Ishikawa (cell line): Measurements from ENCODE around the gene F12.

Experiments
- CEBPB ChIP-seq: IDR thresholded peaks from 2 replicates; pipeline ENCODE4 v1.6.1; 2012
- CREB1 ChIP-seq: IDR thresholded peaks from 2 replicates; pipeline ENCODE4 v1.6.1; 2012; ENCODE audit warnings: low read depth
- EGR1 ChIP-seq: IDR thresholded peaks from 2 replicates; pipeline ENCODE4 v1.6.1; 2012
- EP300 ChIP-seq: IDR thresholded peaks from 2 replicates; pipeline ENCODE4 v1.6.1; 2012; ENCODE audit warnings: borderline replicate concordance
- FOXM1 ChIP-seq: IDR thresholded peaks from 2 replicates; pipeline ENCODE4 v1.6.1; 2012; ENCODE audit warnings: low read depth, borderline replicate concordance
- MAX ChIP-seq: IDR thresholded peaks from 2 replicates; pipeline ENCODE4 v1.6.1; 2012
- NFIC ChIP-seq: IDR thresholded peaks from 2 replicates; pipeline ENCODE4 v1.6.1; 2012
- RAD21 ChIP-seq: IDR thresholded peaks from 2 replicates; pipeline ENCODE4 v1.6.1; 2012; ENCODE audit warnings: low read depth
- REST ChIP-seq: IDR thresholded peaks from 2 replicates; pipeline ENCODE4 v1.6.1; 2012; ENCODE audit warnings: low read depth, mild to moderate bottlenecking
- TAF1 ChIP-seq: IDR thresholded peaks from 2 replicates; pipeline ENCODE4 v1.6.1; 2012; ENCODE audit warnings: low read depth, mild to moderate bottlenecking
- TCF12 ChIP-seq: IDR thresholded peaks from 2 replicates; pipeline ENCODE4 v1.6.1; 2012; ENCODE audit warnings: low read depth
- TEAD4 ChIP-seq: IDR thresholded peaks from 2 replicates; pipeline ENCODE4 v1.6.1; 2012
- USF1 ChIP-seq: IDR thresholded peaks from 2 replicates; pipeline ENCODE4 v1.6.1; 2012
- YY1 ChIP-seq: IDR thresholded peaks from 2 replicates; pipeline ENCODE4 v1.6.1; 2012; ENCODE audit warnings: low read depth
- ZBTB7A ChIP-seq: IDR thresholded peaks from 2 replicates; pipeline ENCODE4 v1.6.1; 2012; ENCODE audit warnings: low read depth

F12 gene

GRCh38 chr5:177456976-177457851 lies 47.9 kb upstream of the F12 start:
- TF ChIP-seq NFIC = 0 out of 2 replicates have a peak, but pooled peaks have one; percentile 31
- peak; percentile 21; the same call in 1 of the 2 replicates for TF ChIP-seq CEBPB
- no peak for TF ChIP-seq TAF1

GRCh38 chr5:177456591-177456964 lies 47.2 kb upstream of the F12 start:
- no peak for TF ChIP-seq EP300

- TF ChIP-seq EGR1 = peak; percentile 85
- peak; percentile 61 for TF ChIP-seq RAD21
- peak; percentile 29; the same call in 1 of the 2 replicates for TF ChIP-seq TEAD4
- no peak; the same call in 1 of the 2 replicates for TF ChIP-seq ZBTB7A
- TF ChIP-seq USF1 = 0 out of 2 replicates have a peak, but pooled peaks have one; percentile 5
Observed at GRCh38 chr5:177455661-177456590, 46.6 kb upstream of the F12 start.

- TF ChIP-seq TEAD4 = no peak
- peak; percentile 94 for TF ChIP-seq EGR1
- 0 out of 2 replicates have a peak, but pooled peaks have one; percentile 13 for TF ChIP-seq TCF12
- no peak for TF ChIP-seq YY1
- TF ChIP-seq REST = no peak
- peak; percentile 18; the same call in 1 of the 2 replicates for TF ChIP-seq RAD21
- TF ChIP-seq MAX = peak; percentile 72
- peak; percentile 46 for TF ChIP-seq USF1
- TF ChIP-seq ZBTB7A = peak; percentile 9; the same call in 1 of the 2 replicates
- TF ChIP-seq CEBPB = no peak
Observed at GRCh38 chr5:177455036-177455660, 45.8 kb upstream of the F12 start.

GRCh38 chr5:177454397-177455035 lies 45.2 kb upstream of the F12 start:
- TF ChIP-seq NFIC = no peak
- TF ChIP-seq MAX = no peak
- no peak for TF ChIP-seq ZBTB7A
- TF ChIP-seq TEAD4 = no peak
- peak; percentile 90 for TF ChIP-seq CREB1
- TF ChIP-seq USF1 = no peak
- TF ChIP-seq EGR1 = no peak
- no peak for TF ChIP-seq REST
- TF ChIP-seq RAD21 = peak; percentile 85
- no peak for TF ChIP-seq FOXM1
- TF ChIP-seq TAF1 = no peak
- peak; percentile 58; the same call in 1 of the 2 replicates for TF ChIP-seq TCF12
- no peak for TF ChIP-seq CEBPB
- no peak for TF ChIP-seq YY1
- TF ChIP-seq EP300 = no peak; the same call in 1 of the 2 replicates
